Measurements from ENCODE around the gene SLC26A9.

SLC26A9 gene

GRCh38 chr1:205935869-205936268 lies 7.4 kb downstream of the SLC26A9 start:
- no peak overlapping the region for H3K27ac ChIP-seq (replicated peaks)
- no peak for DNase-seq (ENCODE audit: low read depth in 1 of 2, low spot score in 1 of 2)
- no peak for TF ChIP-seq POLR2AphosphoS5 (IDR thresholded peaks at IDR 0.05; ENCODE audit: low read depth)
- no peak for TF ChIP-seq GABPA (IDR thresholded peaks at IDR 0.05; ENCODE audit: low read depth)
- no peak for TF ChIP-seq CTCF (IDR thresholded peaks at IDR 0.05; ENCODE audit: insufficient read depth, low read length)
- no peak for TF ChIP-seq REST (IDR thresholded peaks at IDR 0.05; ENCODE audit: insufficient replicate concordance, low read depth)
- TF ChIP-seq SPI1 (IDR thresholded peaks at IDR 0.05; ENCODE audit: borderline replicate concordance, low read depth) = no peak
- no peak overlapping the region for H3K4me3 ChIP-seq (replicated peaks; ENCODE audit: insufficient read depth, low read length)
- H3K27me3 ChIP-seq (ENCODE audit: insufficient read depth, poor library complexity, severe bottlenecking) = peaks cover 5% of the 10 kb centered on the region

- TF ChIP-seq SPI1 (IDR thresholded peaks at IDR 0.05; ENCODE audit: borderline replicate concordance, low read depth) (no peak), CTCF (IDR thresholded peaks at IDR 0.05; ENCODE audit: insufficient read depth, low read length) (no peak), POLR2AphosphoS5 (IDR thresholded peaks at IDR 0.05; ENCODE audit: low read depth) (no peak), GABPA (IDR thresholded peaks at IDR 0.05; ENCODE audit: low read depth) (no peak), REST (IDR thresholded peaks at IDR 0.05; ENCODE audit: insufficient replicate concordance, low read depth) (no peak)
- no peak for DNase-seq (ENCODE audit: low read depth in 1 of 2, low spot score in 1 of 2)
- H3K4me3 ChIP-seq (replicated peaks; ENCODE audit: insufficient read depth, low read length) = no peak overlapping the region
- H3K27ac ChIP-seq (replicated peaks) = no peak overlapping the region
- peaks cover 5% of the 10 kb centered on the region for H3K27me3 ChIP-seq (ENCODE audit: insufficient read depth, poor library complexity, severe bottlenecking)
Observed at GRCh38 chr1:205934788-205935187, 8.5 kb downstream of the SLC26A9 start.

GRCh38 chr1:205933671-205934618 lies 9.3 kb downstream of the SLC26A9 start:
- TF ChIP-seq CTCF (IDR thresholded peaks at IDR 0.05; ENCODE audit: insufficient read depth, low read length) = no peak
- no peak for TF ChIP-seq SPI1 (IDR thresholded peaks at IDR 0.05; ENCODE audit: borderline replicate concordance, low read depth)
- no peak for TF ChIP-seq GABPA (IDR thresholded peaks at IDR 0.05; ENCODE audit: low read depth)
- peak in 1 of 2 experiments; percentile 60 for DNase-seq (ENCODE audit: low read depth in 1 of 2, low spot score in 1 of 2)
- H3K27ac ChIP-seq (replicated peaks) = no peak overlapping the region
- no peak overlapping the region for H3K4me3 ChIP-seq (replicated peaks; ENCODE audit: insufficient read depth, low read length)
- peaks cover under 1% of the 10 kb centered on the region for H3K27me3 ChIP-seq (ENCODE audit: insufficient read depth, poor library complexity, severe bottlenecking)

Data from HL-60 (cell line).